ENCODE data around the gene PRR5L. TPM values are rescaled to one million over a fixed set of nuclear protein-coding genes. Genes with fewer than 3 reads are reported as not detected.

PRR5L gene
- total RNA-seq, 1 experiment from 2014 or later, result 23.9 TPM

GRCh38 chr11:36379653-36380052, 83.6 kb downstream of the PRR5L start:
- no peaks in the 10 kb centered on the region for H3K27me3 Mint-ChIP-seq (ENCODE audit: insufficient read depth, unreplicated experiment)
- POLR2A ChIA-PET, result no interaction called here
- no peak for DNase-seq (ENCODE audit: unreplicated experiment)
- H3K4me1 Mint-ChIP-seq (ENCODE audit: insufficient read depth, unreplicated experiment), result peaks cover 17% of the 10 kb centered on the region
- H3K27ac Mint-ChIP-seq (ENCODE audit: low read depth, unreplicated experiment), result no peak overlapping the region
- TF ChIP-seq CTCF (IDR thresholded peaks at IDR 0.05; ENCODE audit: unreplicated experiment), result no peak
- BruUV-seq (replicated peaks), result no TSS peak
- no peak overlapping the region for H3K4me3 Mint-ChIP-seq (ENCODE audit: unreplicated experiment)
- intact Hi-C loops (cut with micrococcal nuclease), result no loop called here
- H3K36me3 Mint-ChIP-seq (ENCODE audit: insufficient read depth, unreplicated experiment), result peaks cover 13% of the 10 kb centered on the region
- CTCF ChIA-PET, result interaction anchor here (1.2 to 2.0 kb wide), 2 partner anchors 87 to 88 kb away, joined by 3 to 8 read pairs; no protein-coding TSS in a partner anchor
- H3K9me3 Mint-ChIP-seq (ENCODE audit: unreplicated experiment), result no peaks in the 10 kb centered on the region

GRCh38 chr11:36380296-36381014, 84.4 kb downstream of the PRR5L start:
- ChIA-PET CTCF (interaction anchor here (0.6 to 2.0 kb wide), 4 partner anchors 9 to 113 kb away, joined by 3 to 8 read pairs (median 3); no protein-coding TSS in a partner anchor), POLR2A (interaction anchor here (0.9 to 1.4 kb wide), 2 partner anchors 90 to 98 kb away, joined by 4 read pairs; no protein-coding TSS in a partner anchor)
- Mint-ChIP-seq H3K4me1 (ENCODE audit: insufficient read depth, unreplicated experiment) (peaks cover 17% of the 10 kb centered on the region), H3K27ac (ENCODE audit: low read depth, unreplicated experiment) (no peak overlapping the region), H3K9me3 (ENCODE audit: unreplicated experiment) (no peaks in the 10 kb centered on the region), H3K4me3 (ENCODE audit: unreplicated experiment) (no peak overlapping the region), H3K36me3 (ENCODE audit: insufficient read depth, unreplicated experiment) (peaks cover 16% of the 10 kb centered on the region), H3K27me3 (ENCODE audit: insufficient read depth, unreplicated experiment) (no peaks in the 10 kb centered on the region)
- no TSS peak for BruUV-seq (replicated peaks)
- intact Hi-C loops (cut with micrococcal nuclease), result no loop called here
- DNase-seq (ENCODE audit: unreplicated experiment), result no peak
- TF ChIP-seq CTCF (IDR thresholded peaks at IDR 0.05; ENCODE audit: unreplicated experiment), result no peak

- peaks cover 17% of the 10 kb centered on the region for H3K4me1 Mint-ChIP-seq (ENCODE audit: insufficient read depth, unreplicated experiment)
- BruUV-seq (replicated peaks), result no TSS peak
- DNase-seq (ENCODE audit: unreplicated experiment), result no peak
- TF ChIP-seq CTCF (IDR thresholded peaks at IDR 0.05; ENCODE audit: unreplicated experiment), result no peak
- ChIA-PET CTCF (interaction anchor here (0.6 to 2.0 kb wide), 4 partner anchors 8 to 113 kb away, joined by 3 to 8 read pairs (median 3); no protein-coding TSS in a partner anchor), POLR2A (interaction anchor here (0.9 to 1.4 kb wide), 2 partner anchors 91 to 97 kb away, joined by 4 read pairs; no protein-coding TSS in a partner anchor)
- H3K27me3 Mint-ChIP-seq (ENCODE audit: insufficient read depth, unreplicated experiment), result no peaks in the 10 kb centered on the region
- no peak overlapping the region for H3K4me3 Mint-ChIP-seq (ENCODE audit: unreplicated experiment)
- H3K27ac Mint-ChIP-seq (ENCODE audit: low read depth, unreplicated experiment), result no peak overlapping the region
- intact Hi-C loops (cut with micrococcal nuclease), result no loop called here
- H3K36me3 Mint-ChIP-seq (ENCODE audit: insufficient read depth, unreplicated experiment), result peaks cover 16% of the 10 kb centered on the region
- no peaks in the 10 kb centered on the region for H3K9me3 Mint-ChIP-seq (ENCODE audit: unreplicated experiment)
Observed at GRCh38 chr11:36381015-36381360, 84.9 kb downstream of the PRR5L start.

- DNase-seq (ENCODE audit: unreplicated experiment), result no peak
- intact Hi-C loops (cut with micrococcal nuclease), result no loop called here
- BruUV-seq (replicated peaks), result no TSS peak
- H3K27ac Mint-ChIP-seq (ENCODE audit: low read depth, unreplicated experiment), result no peak overlapping the region
- peaks cover 23% of the 10 kb centered on the region for H3K4me1 Mint-ChIP-seq (ENCODE audit: insufficient read depth, unreplicated experiment)
- H3K9me3 Mint-ChIP-seq (ENCODE audit: unreplicated experiment), result no peaks in the 10 kb centered on the region
- no peak for TF ChIP-seq CTCF (IDR thresholded peaks at IDR 0.05; ENCODE audit: unreplicated experiment)
- CTCF ChIA-PET, result interaction anchor here (1.2 kb wide), 1 partner anchor 11 kb away, joined by 3 read pairs; no protein-coding TSS in a partner anchor
- no peak overlapping the region for H3K4me3 Mint-ChIP-seq (ENCODE audit: unreplicated experiment)
- POLR2A ChIA-PET, result no interaction called here
- peaks cover 23% of the 10 kb centered on the region for H3K36me3 Mint-ChIP-seq (ENCODE audit: insufficient read depth, unreplicated experiment)
- H3K27me3 Mint-ChIP-seq (ENCODE audit: insufficient read depth, unreplicated experiment), result no peaks in the 10 kb centered on the region
Observed at GRCh38 chr11:36383195-36383594, 87.1 kb downstream of the PRR5L start.

Measured in MCF 10A (cell line).